PC-9 (cell line): ENCODE measurements around the gene COL13A1. TPM values are rescaled to one million over a fixed set of nuclear protein-coding genes. Genes with fewer than 3 reads are reported as not detected.

Experiments
- BruUV-seq: library from RNA; stranded (reverse); fragments of 400-500 nt; replicated peaks from 2 replicates; lab custom pipeline; 2021; lab: Mats Ljungman, UMichigan
- CTCF ChIA-PET: fragments of 300-600 bp; sonication (Branson Sonifier 250); formaldehyde crosslinking; loops from one replicate; lab custom pipeline; 2022; ENCODE audit warnings: antibody characterized with exemption; lab: Charles Lee
- POLR2A ChIA-PET: fragments of 300-600 bp; sonication (Branson Sonifier 250); formaldehyde crosslinking; loops from one replicate; lab custom pipeline; 2022; ENCODE audit warnings: antibody characterized with exemption; ENCODE audit not compliant: unreplicated experiment; lab: Charles Lee
- DNase-seq, 2 experiments: peaks; one replicate each; pipeline versions ENCODE4 v3.0.0 to v3.0.0-alpha.2; 2015 to 2022; ENCODE audit warnings: mixed read lengths in 1 of 2
- H2AFZ ChIP-seq: fragments of 200-600 bp; sonication (generic); 2 replicates; pipeline ENCODE4 v1.8.1; 2017; ENCODE audit warnings: antibody characterized with exemption
- H3F3A ChIP-seq: fragments of 200-600 bp; sonication (generic); 2 replicates; pipeline ENCODE4 v1.8.1; 2017; ENCODE audit warnings: antibody characterized with exemption, mild to moderate bottlenecking, low read depth; ENCODE audit not compliant: insufficient read depth
- H3K27ac ChIP-seq: fragments of 200-600 bp; sonication (generic); 2 replicates; pipeline ENCODE4 v1.6.1; 2016; ENCODE audit warnings: mixed run types
- H3K27me3 ChIP-seq: fragments of 200-600 bp; sonication (generic); 2 replicates; pipeline ENCODE4 v1.6.1; 2016; ENCODE audit warnings: low read depth, mixed run types; ENCODE audit not compliant: insufficient read depth
- H3K36me3 ChIP-seq: fragments of 200-600 bp; sonication (generic); 2 replicates; pipeline ENCODE4 v1.6.1; 2016; ENCODE audit warnings: low read depth, mixed run types
- H3K4me1 ChIP-seq: fragments of 200-600 bp; sonication (generic); replicated peaks from 2 replicates; pipeline ENCODE4 v1.6.1; 2016; ENCODE audit warnings: mixed run types; ENCODE audit not compliant: insufficient read depth
- H3K4me2 ChIP-seq: fragments of 200-600 bp; sonication (generic); 2 replicates; pipeline ENCODE4 v1.6.1; 2017; ENCODE audit warnings: mixed run types
- H3K4me3 ChIP-seq: fragments of 200-600 bp; sonication (generic); 2 replicates; pipeline ENCODE4 v1.6.1; 2016; ENCODE audit warnings: mixed run types
- H3K79me2 ChIP-seq: fragments of 200-600 bp; sonication (generic); 2 replicates; pipeline ENCODE4 v1.6.1; 2017; ENCODE audit warnings: low read depth, mixed run types
- H3K9me2 ChIP-seq: fragments of 200-600 bp; sonication (generic); 2 replicates; pipeline ENCODE4 v1.8.1; 2017; ENCODE audit warnings: mild to moderate bottlenecking; ENCODE audit not compliant: insufficient read depth
- H3K9me3 ChIP-seq: fragments of 200-600 bp; sonication (generic); 2 replicates; pipeline ENCODE4 v1.8.1; 2016; ENCODE audit warnings: low read depth; ENCODE audit not compliant: insufficient read depth
- H4K20me1 ChIP-seq: fragments of 200-600 bp; sonication (generic); 2 replicates; pipeline ENCODE4 v1.8.1; 2017; ENCODE audit not compliant: insufficient read depth
- EZH2 ChIP-seq: fragments of 200-600 bp; sonication (generic); IDR thresholded peaks from 2 replicates; pipeline ENCODE4 v1.8.0; 2017; ENCODE audit warnings: antibody characterized with exemption, low read depth
- intact Hi-C: fragments of 100-400 bp; cut with micrococcal nuclease; formaldehyde crosslinking; loops from one replicate; pipeline ENCODE4 v1.10.0; 2022; ENCODE audit not compliant: unreplicated experiment
- total RNA-seq: library from RNA; stranded (reverse); gene quantifications from 2 replicates; pipeline ENCODE4 v1.2.3, GENCODE V29; 2021
- TF ChIP-seq, protein P1 (sequence below): fragments of 200-600 bp; sonication (generic); conservative IDR thresholded peaks from 2 replicates; pipeline ENCODE4 v1.6.1; 2017; ENCODE audit warnings: mixed run types, antibody characterized with exemption, mild to moderate bottlenecking, moderate library complexity

Gene COL13A1
- total RNA-seq, 1 experiment from 2014 or later = 1.6 TPM

DNA sequence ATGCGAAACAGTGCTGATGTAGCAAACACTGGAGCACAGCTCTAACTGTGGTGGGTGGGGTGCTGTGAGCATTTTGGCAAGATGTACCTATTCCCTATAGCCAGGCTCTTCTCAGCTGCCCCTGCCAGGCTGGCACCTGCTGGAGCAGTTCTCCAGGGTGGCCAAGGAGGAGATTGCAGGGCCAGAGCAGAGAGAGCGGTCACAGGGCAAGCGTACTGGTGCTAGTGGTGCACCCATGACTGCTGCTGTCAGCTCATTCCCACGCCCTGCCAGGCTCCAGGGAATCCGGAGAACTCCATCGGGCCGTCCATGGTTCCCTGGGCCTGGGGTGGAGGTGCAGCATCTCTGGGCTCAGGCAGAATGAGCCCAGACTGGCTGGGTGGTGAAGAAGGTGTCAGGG is 2.1 kb downstream of the COL13A1 start:
- intact Hi-C loops = loop anchor here (5.0 kb wide), 1 partner anchor 58 kb away; no protein-coding TSS in a partner anchor
- H3F3A ChIP-seq = peaks cover 6% of the 10 kb centered on the region; the same call in 1 of the 2 replicates
- H3K4me2 ChIP-seq = peak overlapping the region; percentile 91
- no peaks in the 10 kb centered on the region for H3K9me2 ChIP-seq
- no peak overlapping the region for H3K27ac ChIP-seq
- H3K79me2 ChIP-seq = peaks cover 22% of the 10 kb centered on the region; the same call in 1 of the 2 replicates
- no peaks in the 10 kb centered on the region; the same call in 1 of the 2 replicates for H4K20me1 ChIP-seq
- peak overlapping the region; percentile 70; the same call in 1 of the 2 replicates for H3K4me3 ChIP-seq
- no peak for TF ChIP-seq EZH2
- TF ChIP-seq, protein P1, sequence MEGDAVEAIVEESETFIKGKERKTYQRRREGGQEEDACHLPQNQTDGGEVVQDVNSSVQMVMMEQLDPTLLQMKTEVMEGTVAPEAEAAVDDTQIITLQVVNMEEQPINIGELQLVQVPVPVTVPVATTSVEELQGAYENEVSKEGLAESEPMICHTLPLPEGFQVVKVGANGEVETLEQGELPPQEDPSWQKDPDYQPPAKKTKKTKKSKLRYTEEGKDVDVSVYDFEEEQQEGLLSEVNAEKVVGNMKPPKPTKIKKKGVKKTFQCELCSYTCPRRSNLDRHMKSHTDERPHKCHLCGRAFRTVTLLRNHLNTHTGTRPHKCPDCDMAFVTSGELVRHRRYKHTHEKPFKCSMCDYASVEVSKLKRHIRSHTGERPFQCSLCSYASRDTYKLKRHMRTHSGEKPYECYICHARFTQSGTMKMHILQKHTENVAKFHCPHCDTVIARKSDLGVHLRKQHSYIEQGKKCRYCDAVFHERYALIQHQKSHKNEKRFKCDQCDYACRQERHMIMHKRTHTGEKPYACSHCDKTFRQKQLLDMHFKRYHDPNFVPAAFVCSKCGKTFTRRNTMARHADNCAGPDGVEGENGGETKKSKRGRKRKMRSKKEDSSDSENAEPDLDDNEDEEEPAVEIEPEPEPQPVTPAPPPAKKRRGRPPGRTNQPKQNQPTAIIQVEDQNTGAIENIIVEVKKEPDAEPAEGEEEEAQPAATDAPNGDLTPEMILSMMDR = no peak
- H2AFZ ChIP-seq = no peak overlapping the region
- H3K27me3 ChIP-seq = no peaks in the 10 kb centered on the region
- CTCF ChIA-PET = interaction anchor here (0.7 kb wide), 1 partner anchor 490 kb away, joined by 6 read pairs; no protein-coding TSS in a partner anchor
- no peaks in the 10 kb centered on the region for H3K36me3 ChIP-seq
- peaks cover 33% of the 10 kb centered on the region for H3K4me1 ChIP-seq
- H3K9me3 ChIP-seq = no peaks in the 10 kb centered on the region
- BruUV-seq = no TSS peak
- POLR2A ChIA-PET = interaction anchor here (0.5 kb wide), 1 partner anchor 70 kb away, joined by 3 read pairs; no protein-coding TSS in a partner anchor
- DNase-seq = no peak

DNA sequence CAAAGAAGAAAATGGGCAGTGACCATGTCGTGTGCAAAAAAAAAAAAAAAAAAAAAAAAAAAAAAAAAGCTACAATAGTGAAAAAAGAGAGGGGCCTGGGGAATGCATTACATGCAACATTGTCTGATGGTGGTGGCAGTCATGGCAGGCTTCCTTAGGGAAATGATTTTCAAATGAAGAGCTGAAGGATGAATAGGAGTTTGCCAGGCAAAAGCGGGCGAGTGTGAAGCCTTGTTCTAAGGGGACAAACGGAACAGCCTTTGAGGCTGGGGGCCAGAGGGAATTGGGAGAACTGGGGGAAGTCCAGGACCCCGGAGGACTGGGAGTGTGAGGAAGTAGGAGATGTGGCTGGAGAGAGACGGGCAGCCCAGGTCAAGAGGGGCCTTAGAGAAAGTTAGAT is 3.1 kb downstream of the COL13A1 start:
- peaks cover 25% of the 10 kb centered on the region; the same call in 1 of the 2 replicates for H3K79me2 ChIP-seq
- CTCF ChIA-PET = interaction anchor here (1.2 kb wide), 1 partner anchor 154 kb away, joined by 3 read pairs; no protein-coding TSS in a partner anchor

DNA sequence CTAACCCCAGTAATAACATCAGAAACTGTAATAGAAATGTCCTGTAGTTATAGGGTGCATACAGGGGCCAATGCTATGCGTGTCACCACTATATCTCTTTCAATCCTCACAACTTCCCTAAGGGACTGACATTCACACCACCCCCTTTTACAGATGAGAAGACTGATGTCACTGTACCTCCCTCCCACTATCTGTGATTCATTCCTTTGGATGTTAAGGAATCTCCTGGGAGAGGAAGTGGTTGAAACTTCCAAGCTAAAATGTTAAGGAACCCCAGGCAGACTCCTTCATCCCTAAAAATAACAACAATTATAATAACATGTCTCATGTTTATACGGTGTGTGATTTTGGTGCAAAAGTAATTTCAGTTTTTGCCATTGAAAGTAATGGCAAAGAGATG is 5.4 kb downstream of the COL13A1 start:
- no peaks in the 10 kb centered on the region; the same call in 1 of the 2 replicates for H4K20me1 ChIP-seq
- BruUV-seq = no TSS peak
- CTCF ChIA-PET = no interaction called here
- no peaks in the 10 kb centered on the region for H3K36me3 ChIP-seq
- H3K4me1 ChIP-seq = peaks cover 33% of the 10 kb centered on the region
- peaks cover 6% of the 10 kb centered on the region; the same call in 1 of the 2 replicates for H3F3A ChIP-seq
- intact Hi-C loops = no loop called here
- no peaks in the 10 kb centered on the region for H3K9me2 ChIP-seq
- H3K27me3 ChIP-seq = no peaks in the 10 kb centered on the region
- no peak overlapping the region for H2AFZ ChIP-seq
- H3K9me3 ChIP-seq = no peaks in the 10 kb centered on the region
- H3K4me2 ChIP-seq = peak overlapping the region; percentile 43
- POLR2A ChIA-PET = interaction anchor here (0.7 kb wide), 1 partner anchor 339 kb away, joined by 3 read pairs; the partner anchor contains the start of gene TYSND1
- DNase-seq = peak in 1 of 2 experiments; percentile 61
- no peak for TF ChIP-seq EZH2
- TF ChIP-seq, protein P1 = no peak
- peaks cover 27% of the 10 kb centered on the region; the same call in 1 of the 2 replicates for H3K79me2 ChIP-seq
- H3K27ac ChIP-seq = no peak overlapping the region
- no peak overlapping the region for H3K4me3 ChIP-seq

More for the DNA sequence above, 3.1 kb downstream of the COL13A1 start:
- Histone ChIP-seq H3K36me3 (no peaks in the 10 kb centered on the region), H3K9me2 (no peaks in the 10 kb centered on the region), H3K4me1 (peaks cover 33% of the 10 kb centered on the region), H3K4me2 (peak overlapping the region; percentile 91), H3K27me3 (no peaks in the 10 kb centered on the region), H3K4me3 (no peak overlapping the region), H3K27ac (no peak overlapping the region), H3K9me3 (no peaks in the 10 kb centered on the region), H3F3A (peaks cover 6% of the 10 kb centered on the region; the same call in 1 of the 2 replicates), H4K20me1 (no peaks in the 10 kb centered on the region; the same call in 1 of the 2 replicates), H2AFZ (no peak overlapping the region)
- POLR2A ChIA-PET = no interaction called here
- no peak for DNase-seq
- no TSS peak for BruUV-seq
- intact Hi-C loops = loop anchor here (1.0 to 5.0 kb wide), 2 partner anchors 58 to 110 kb away; no protein-coding TSS in a partner anchor
- no peak for TF ChIP-seq EZH2
- TF ChIP-seq, protein P1 = no peak
